Measurements from ENCODE around the gene MTHFD1. TPM values are rescaled to one million over a fixed set of nuclear protein-coding genes. Genes with fewer than 3 reads are reported as not detected.
A peak's percentile ranks its signal among the peaks of the same experiment; 100 is the strongest.

The MTHFD1 gene
- total and polyA plus RNA-seq, 9 of the 15 experiments (the other 6 are each of a cell fraction or from before 2014, with no cell fraction given) = 66.7 to 158 (median 90.9) TPM

DNA sequence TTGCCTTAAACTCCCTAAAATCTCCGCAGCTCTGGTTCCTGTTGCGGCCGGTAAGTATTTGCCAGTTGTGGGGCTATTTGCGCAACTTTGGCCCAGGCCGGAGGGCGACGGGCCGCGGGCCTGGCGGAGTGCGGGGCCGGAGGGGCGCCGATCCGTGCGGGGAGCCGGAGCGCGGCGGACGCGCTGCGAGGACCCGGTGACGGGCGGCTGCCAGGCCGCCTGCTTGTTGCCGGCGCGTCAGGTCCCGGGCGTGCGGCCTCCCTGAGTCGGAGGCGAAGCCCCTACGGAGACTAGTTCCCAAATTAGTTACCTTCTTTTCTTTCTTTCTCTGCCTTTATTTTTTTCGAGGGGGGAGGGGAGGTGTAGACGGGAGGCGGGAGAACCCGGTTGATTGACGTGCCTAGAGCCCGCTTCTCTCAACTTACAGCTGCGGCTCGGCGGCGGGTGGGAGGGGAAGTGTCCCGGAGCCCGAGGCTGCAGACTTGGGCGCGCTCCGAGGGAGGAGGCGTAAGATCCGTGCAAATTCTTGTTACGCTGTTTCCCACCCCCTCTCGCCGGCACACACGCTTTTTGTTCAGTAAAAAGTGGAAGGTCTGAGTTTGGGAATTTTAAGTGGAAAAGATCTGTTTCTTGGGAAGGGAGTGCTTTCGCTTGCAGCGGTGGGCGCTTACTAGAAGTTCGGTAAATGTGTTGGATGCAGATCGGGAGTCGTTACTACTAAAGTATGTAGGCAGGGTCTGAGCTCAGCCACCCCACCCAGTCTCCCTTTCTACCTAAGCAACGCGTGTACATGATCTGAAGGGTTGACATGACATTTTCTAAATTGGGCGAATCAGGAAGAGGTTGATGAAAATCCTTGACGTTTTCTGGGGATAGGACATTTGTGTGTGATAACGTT, 117.0 kb downstream of the MTHFD1 start (continued):
- no peak for TF ChIP-seq ATF7 (IDR thresholded peaks at IDR 0.05)
- TF ChIP-seq ELF1 (tag; IDR thresholded peaks at IDR 0.05) = 0 out of 2 replicates have a peak, but pooled peaks have one; percentile 6
- TF ChIP-seq FOXJ2 (tag; IDR thresholded peaks at IDR 0.05) = no peak
- TF ChIP-seq POLR2A (conservative IDR thresholded peaks at IDR 0.05) = 0 out of 2 replicates have a peak, but pooled peaks have one; percentile 45
- TF ChIP-seq IRF2 (CRISPR knock-in tag; IDR thresholded peaks at IDR 0.05) = no peak
- no peak for TF ChIP-seq RBM15 (IDR thresholded peaks at IDR 0.05; ENCODE audit: insufficient read depth, low read length)
- TF ChIP-seq ZNF384 (IDR thresholded peaks at IDR 0.05; ENCODE audit: low read depth, low read length) = peak; percentile 48; the same call in 1 of the 2 replicates
- no peak for TF ChIP-seq ZNF134 (CRISPR knock-in tag; conservative IDR thresholded peaks at IDR 0.05)
- TF ChIP-seq MCM5 (IDR thresholded peaks at IDR 0.05; ENCODE audit: low read depth) = no peak
- no peak for TF ChIP-seq NR2F6 (CRISPR knock-in tag; IDR thresholded peaks at IDR 0.05)
- no peak for TF ChIP-seq RBM14 (IDR thresholded peaks at IDR 0.05; ENCODE audit: borderline replicate concordance, insufficient read depth, low read depth, low read length)
- TF ChIP-seq, protein P1, sequence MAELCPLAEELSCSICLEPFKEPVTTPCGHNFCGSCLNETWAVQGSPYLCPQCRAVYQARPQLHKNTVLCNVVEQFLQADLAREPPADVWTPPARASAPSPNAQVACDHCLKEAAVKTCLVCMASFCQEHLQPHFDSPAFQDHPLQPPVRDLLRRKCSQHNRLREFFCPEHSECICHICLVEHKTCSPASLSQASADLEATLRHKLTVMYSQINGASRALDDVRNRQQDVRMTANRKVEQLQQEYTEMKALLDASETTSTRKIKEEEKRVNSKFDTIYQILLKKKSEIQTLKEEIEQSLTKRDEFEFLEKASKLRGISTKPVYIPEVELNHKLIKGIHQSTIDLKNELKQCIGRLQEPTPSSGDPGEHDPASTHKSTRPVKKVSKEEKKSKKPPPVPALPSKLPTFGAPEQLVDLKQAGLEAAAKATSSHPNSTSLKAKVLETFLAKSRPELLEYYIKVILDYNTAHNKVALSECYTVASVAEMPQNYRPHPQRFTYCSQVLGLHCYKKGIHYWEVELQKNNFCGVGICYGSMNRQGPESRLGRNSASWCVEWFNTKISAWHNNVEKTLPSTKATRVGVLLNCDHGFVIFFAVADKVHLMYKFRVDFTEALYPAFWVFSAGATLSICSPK (IDR thresholded peaks at IDR 0.05; ENCODE audit: borderline replicate concordance) = no peak
- TF ChIP-seq, protein P2, sequence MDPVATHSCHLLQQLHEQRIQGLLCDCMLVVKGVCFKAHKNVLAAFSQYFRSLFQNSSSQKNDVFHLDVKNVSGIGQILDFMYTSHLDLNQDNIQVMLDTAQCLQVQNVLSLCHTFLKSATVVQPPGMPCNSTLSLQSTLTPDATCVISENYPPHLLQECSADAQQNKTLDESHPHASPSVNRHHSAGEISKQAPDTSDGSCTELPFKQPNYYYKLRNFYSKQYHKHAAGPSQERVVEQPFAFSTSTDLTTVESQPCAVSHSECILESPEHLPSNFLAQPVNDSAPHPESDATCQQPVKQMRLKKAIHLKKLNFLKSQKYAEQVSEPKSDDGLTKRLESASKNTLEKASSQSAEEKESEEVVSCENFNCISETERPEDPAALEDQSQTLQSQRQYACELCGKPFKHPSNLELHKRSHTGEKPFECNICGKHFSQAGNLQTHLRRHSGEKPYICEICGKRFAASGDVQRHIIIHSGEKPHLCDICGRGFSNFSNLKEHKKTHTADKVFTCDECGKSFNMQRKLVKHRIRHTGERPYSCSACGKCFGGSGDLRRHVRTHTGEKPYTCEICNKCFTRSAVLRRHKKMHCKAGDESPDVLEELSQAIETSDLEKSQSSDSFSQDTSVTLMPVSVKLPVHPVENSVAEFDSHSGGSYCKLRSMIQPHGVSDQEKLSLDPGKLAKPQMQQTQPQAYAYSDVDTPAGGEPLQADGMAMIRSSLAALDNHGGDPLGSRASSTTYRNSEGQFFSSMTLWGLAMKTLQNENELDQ (CRISPR knock-in tag; IDR thresholded peaks at IDR 0.05; ENCODE audit: borderline replicate concordance) = no peak
- TF ChIP-seq ZNF699 (CRISPR knock-in tag; IDR thresholded peaks at IDR 0.05; ENCODE audit: insufficient replicate concordance) = no peak
- TF ChIP-seq CHD4 (IDR thresholded peaks at IDR 0.05; ENCODE audit: insufficient read depth, insufficient replicate concordance, low read depth, low read length, poor library complexity, severe bottlenecking) = no peak
- no peak for TF ChIP-seq TAL1 (IDR thresholded peaks at IDR 0.05)
- TF ChIP-seq, protein P3, sequence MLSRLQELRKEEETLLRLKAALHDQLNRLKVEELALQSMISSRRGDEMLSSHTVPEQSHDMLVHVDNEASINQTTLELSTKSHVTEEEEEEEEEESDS (CRISPR knock-in tag; IDR thresholded peaks at IDR 0.05) = no peak
- TF ChIP-seq EHMT2 (IDR thresholded peaks at IDR 0.05) = no peak
- no peak for TF ChIP-seq FUS (optimal IDR thresholded peaks at IDR 0.05; ENCODE audit: low read depth, low read length)
- TF ChIP-seq BDP1 (IDR thresholded peaks at IDR 0.05; ENCODE audit: insufficient read depth, insufficient read length) = no peak
- no peak for TF ChIP-seq CBX5 (IDR thresholded peaks at IDR 0.05; ENCODE audit: borderline replicate concordance, low read depth)
- TF ChIP-seq HNRNPL (IDR thresholded peaks at IDR 0.05; ENCODE audit: low read depth, low read length) = peak; percentile 10; the same call in 1 of the 2 replicates
- TF ChIP-seq SRSF9 (IDR thresholded peaks at IDR 0.05; ENCODE audit: borderline replicate concordance, low read depth, low read length) = no peak
- TF ChIP-seq SRSF1 (IDR thresholded peaks at IDR 0.05; ENCODE audit: low read depth, low read length) = no peak
- no peak for TF ChIP-seq MEF2D (tag; conservative IDR thresholded peaks at IDR 0.05; ENCODE audit: low read depth)
